HepG2 (cell line): ENCODE measurements around the gene OVAAL. TPM values are rescaled to one million over a fixed set of nuclear protein-coding genes. Genes with fewer than 3 reads are reported as not detected.
A peak's percentile ranks its signal among the peaks of the same experiment; 100 is the strongest.

ENCODE experiments used
- ATAC-seq: fragments of 200-7000 bp; cut with Tn5 transposase; 3 replicates; pipeline ENCODE4 v1.9.1; 2020; ENCODE audit warnings: mild to moderate bottlenecking, moderate library complexity
- BruUV-seq: library from RNA; stranded (reverse); fragments of 400-500 nt; replicated peaks from 2 replicates; lab custom pipeline; 2021; lab: Mats Ljungman, UMichigan
- CTCF ChIA-PET: fragments of 300-600 bp; formaldehyde crosslinking; extraction: SDS; loops from one replicate; lab custom pipeline; 2021; ENCODE audit warnings: low total read pairs, inconsistent platforms, low intra/inter-chr PET ratio; lab: Yijun Ruan, JAX
- POLR2A ChIA-PET: fragments of 350-600 bp; sonication (Branson Sonifier 250); formaldehyde crosslinking; loops from one replicate; lab custom pipeline; 2020; ENCODE audit warnings: antibody characterized with exemption, inconsistent platforms; lab: Yijun Ruan, JAX
- DNase-seq: peaks from one replicate; pipeline ENCODE4 v3.0.0-alpha.2; 2015; ENCODE audit warnings: low spot score
- FAIRE-seq: peaks from 3 replicates; lab custom pipeline; 2011; peaks lifted over from hg19 to GRCh38; lab: Jason Lieb, UNC
- H2AFZ ChIP-seq: one replicate; pipeline ENCODE4 v1.6.1; 2011; ENCODE audit warnings: low read length, inconsistent platforms
- H3K27ac ChIP-seq: fragments of 300-600 bp; 3 replicates; pipeline ENCODE4 v1.8.0; 2011; ENCODE audit warnings: mixed run types, mild to moderate bottlenecking, mixed read lengths, low read length, inconsistent platforms; ENCODE audit not compliant: insufficient read depth; ENCODE audit errors: extremely low read length
- H3K27me3 ChIP-seq, 2 experiments: fragments of 200-600 bp in 1 of 2; 2 replicates in 1 of 2; 3 replicates in 1 of 2; pipeline versions ENCODE4 v1.6.0 to v1.8.0; 2011; ENCODE audit warnings: low read length in 2 of 2, mild to moderate bottlenecking in 2 of 2, moderate library complexity in 2 of 2, inconsistent platforms in 1 of 2; ENCODE audit not compliant: insufficient read depth in 2 of 2, control insufficient read depth in 1 of 2
- H3K36me3 ChIP-seq, 2 experiments: fragments of 200-600 bp in 1 of 2; replicated peaks in 1 of 2; 2 replicates in 1 of 2; 3 replicates in 1 of 2; pipeline versions ENCODE4 v1.5.1 to v1.8.0; 2011; ENCODE audit warnings: low read length in 2 of 2, inconsistent platforms in 1 of 2; ENCODE audit not compliant: insufficient read depth in 2 of 2, control insufficient read depth in 1 of 2
- H3K4me1 ChIP-seq: 2 replicates; pipeline ENCODE4 v1.5.1; 2012; ENCODE audit warnings: low read length, inconsistent platforms; ENCODE audit not compliant: insufficient read depth
- H3K4me2 ChIP-seq: 2 replicates; pipeline ENCODE4 v1.6.0; 2011; ENCODE audit warnings: low read depth, low read length, inconsistent platforms
- H3K4me3 ChIP-seq, 3 experiments: fragments of 200-600 bp in 1 of 3; sonication (generic), shearing (Covaris generic) in 1 of 3; replicated peaks in 1 of 3; 2 replicates each; pipeline ENCODE4 v1.5.1; 2011 to 2016; ENCODE audit warnings: low read length in 3 of 3, inconsistent platforms in 2 of 3, low read depth in 2 of 3, mild to moderate bottlenecking in 2 of 3, control low read depth in 1 of 3, mixed read lengths in 1 of 3; ENCODE audit not compliant: insufficient read depth in 1 of 3
- H3K79me2 ChIP-seq: one replicate; pipeline ENCODE4 v1.6.1; 2011; ENCODE audit warnings: low read length, inconsistent platforms; ENCODE audit not compliant: insufficient read depth
- H3K9ac ChIP-seq: 2 replicates; pipeline ENCODE4 v1.6.0; 2011; ENCODE audit warnings: mild to moderate bottlenecking, low read depth, low read length, inconsistent platforms; ENCODE audit not compliant: insufficient read depth
- H3K9me3 ChIP-seq: 2 replicates; pipeline ENCODE4 v1.5.1; 2012; ENCODE audit warnings: mild to moderate bottlenecking, low read length
- H4K20me1 ChIP-seq: 2 replicates; pipeline ENCODE4 v1.6.0; 2011; ENCODE audit warnings: inconsistent platforms, mild to moderate bottlenecking, low read length, moderate library complexity; ENCODE audit not compliant: insufficient read depth
- ARHGAP35 ChIP-seq: sonication (generic); formaldehyde crosslinking; IDR thresholded peaks from 2 replicates; pipeline ENCODE4 v1.9.0; 2022; ENCODE audit warnings: mild to moderate bottlenecking, inconsistent platforms, moderate library complexity, missing genetic modification reagents, borderline replicate concordance
- ARID5B ChIP-seq: IDR thresholded peaks from 2 replicates; pipeline ENCODE4 v1.4.0; 2020; ENCODE audit warnings: mild to moderate bottlenecking, missing genetic modification reagents
- DDIT3 ChIP-seq: sonication (generic); formaldehyde crosslinking; IDR thresholded peaks from 2 replicates; pipeline ENCODE4 v1.4.0; 2020; ENCODE audit warnings: mild to moderate bottlenecking, missing genetic modification reagents
- HDAC1 ChIP-seq: sonication (generic); formaldehyde crosslinking; IDR thresholded peaks from 2 replicates; pipeline ENCODE4 v1.5.1; 2020; ENCODE audit warnings: mild to moderate bottlenecking, missing genetic modification reagents
- HNF4A ChIP-seq: sonication (generic); formaldehyde crosslinking; IDR thresholded peaks from 2 replicates; pipeline ENCODE4 v1.4.0; 2020; ENCODE audit warnings: missing genetic modification reagents
- MAFK ChIP-seq, 2 experiments: IDR thresholded peaks in 1 of 2; conservative IDR thresholded peaks in 1 of 2; 2 replicates each; pipeline ENCODE4 v1.6.1; 2011; ENCODE audit warnings: improper control_type of control experiment in 2 of 2, low read length in 2 of 2
- MBNL3 ChIP-seq: fragments of 250-450 bp; sonication (Bioruptor Pico); conservative IDR thresholded peaks from 2 replicates; pipeline ENCODE4 v1.8.0; 2022; ENCODE audit warnings: mild to moderate bottlenecking, inconsistent platforms
- SALL1 ChIP-seq: sonication (generic); formaldehyde crosslinking; IDR thresholded peaks from 2 replicates; pipeline ENCODE4 v1.8.0; 2022; ENCODE audit warnings: mild to moderate bottlenecking, missing genetic modification reagents
- SCMH1 ChIP-seq: sonication (generic); formaldehyde crosslinking; IDR thresholded peaks from 2 replicates; pipeline ENCODE4 v1.9.0; 2021; ENCODE audit warnings: missing genetic modification reagents, mild to moderate bottlenecking, borderline replicate concordance
- SMC3 ChIP-seq: IDR thresholded peaks from 2 replicates; pipeline ENCODE4 v1.6.1; 2011; ENCODE audit warnings: low read length, improper control_type of control experiment
- SOX13 ChIP-seq, 3 experiments: fragments of 450-650 bp in 1 of 3; sonication (generic) in 1 of 3; formaldehyde crosslinking in 1 of 3; IDR thresholded peaks in 2 of 3; conservative IDR thresholded peaks in 1 of 3; 2 replicates each; pipeline versions ENCODE4 v1.5.0 to v1.6.1; 2016 to 2020; ENCODE audit warnings: antibody characterized with exemption in 1 of 3, mild to moderate bottlenecking in 1 of 3, missing compliant biosample characterization in 1 of 3, missing genetic modification reagents in 1 of 3, moderate library complexity in 1 of 3
- ZFP91 ChIP-seq: sonication (generic); formaldehyde crosslinking; IDR thresholded peaks from 2 replicates; pipeline ENCODE4 v1.9.0; 2022; ENCODE audit warnings: missing genetic modification reagents, mild to moderate bottlenecking, borderline replicate concordance
- ZMYM3 ChIP-seq: sonication (generic); formaldehyde crosslinking; IDR thresholded peaks from 2 replicates; pipeline ENCODE4 v1.5.1; 2020; ENCODE audit warnings: mild to moderate bottlenecking, missing genetic modification reagents
- ZSCAN21 ChIP-seq: sonication (generic); formaldehyde crosslinking; IDR thresholded peaks from 2 replicates; pipeline ENCODE4 v1.8.0; 2022; ENCODE audit warnings: mild to moderate bottlenecking, missing genetic modification reagents, moderate library complexity, borderline replicate concordance
- WGBS: methylation state at CpG from one replicate; pipeline ENCODE4 v1.1.6; 2017; ENCODE audit warnings: low lambda C conversion rate; 5-methylcytosine and 5-hydroxymethylcytosine counted together
- in situ Hi-C: cut with HindIII; loops from 2 replicates; pipeline ENCODE4 v1.10.0; 2017; ENCODE audit warnings: low pct_unique_long_range_greater_than_20kb; ENCODE audit not compliant: extremely low pct_ligation_motif_present
- intact Hi-C: fragments of 100-400 bp; cut with micrococcal nuclease; formaldehyde crosslinking; loops from one replicate; pipeline ENCODE4 v1.10.0; 2022; ENCODE audit not compliant: unreplicated experiment
- polyA plus RNA-seq, 8 experiments: library from polyadenylated mRNA; depleted of rRNA in 3 of 8; stranded (reverse) in 7 of 8; unstranded in 1 of 8; fragments of >200 nt; fragmentation: Illumina TruSeq in 4 of 8; extraction: Trizol in 4 of 8; gene quantifications; 2 replicates each; pipeline versions ENCODE4 v1.2.1 to v1.2.3, GENCODE V29; 2011 to 2016; ENCODE audit warnings: low read depth in 4 of 8, missing spikeins in 1 of 8, mixed read lengths in 1 of 8; ENCODE audit not compliant: insufficient read depth in 1 of 8
- total RNA-seq, 5 experiments: library from RNA; depleted of rRNA; stranded (reverse); fragments of >200 nt; fragmentation: Illumina TruSeq; extraction: Trizol; gene quantifications; 2 replicates each; pipeline ENCODE4 v1.2.3, GENCODE V29; 2016; ENCODE audit warnings: low read depth in 1 of 5

The OVAAL gene
- total and polyA plus RNA-seq, 2 of the 13 experiments (the other 11 are each of a cell fraction or from before 2014, with no cell fraction given), result 0.04 TPM; not detected in 1

GRCh38 chr1:180584869-180585268 lies 26.1 kb downstream of the OVAAL start:
- FAIRE-seq, result no peak
- Histone ChIP-seq H3K27ac (no peak overlapping the region), H3K4me1 (peaks cover 37% of the 10 kb centered on the region), H2AFZ (no peak overlapping the region), H3K9me3 (no peaks in the 10 kb centered on the region), H3K79me2 (no peaks in the 10 kb centered on the region), H3K36me3 (no peaks in the 10 kb centered on the region), H4K20me1 (no peaks in the 10 kb centered on the region), H3K4me3 (no peak overlapping the region; a peak in 1 of 6 replicates), H3K4me2 (peak overlapping the region; percentile 43), H3K9ac (no peak overlapping the region), H3K27me3 (no peaks in the 10 kb centered on the region)
- in situ Hi-C loops (no loop called here), intact Hi-C loops (loop anchor here (5.0 kb wide), 1 partner anchor 47 kb away; the partner anchor contains the start of gene XPR1)
- ChIA-PET CTCF (no interaction called here), POLR2A (interaction anchor here (1.1 to 2.7 kb wide), 3 partner anchors 47 to 63 kb away, joined by 3 to 11 read pairs (median 8); partner anchors contain the start of gene XPR1)
- peak; percentile 66 for DNase-seq
- WGBS, result 32% methylated on average over 8 of the region's 8 CpGs
- ATAC-seq, result peak; percentile 58
- no TSS peak for BruUV-seq
- 0 out of 2 replicates have a peak, but pooled peaks have one; percentile 19 for TF ChIP-seq ARID5B
- no peak for TF ChIP-seq SOX13 (IDR thresholded peaks at IDR 0.05)
- peak in 1 of 2 experiments; percentile 35; a peak in 1 of 4 replicates for TF ChIP-seq SOX13 (CRISPR knock-in tag; conservative IDR thresholded peaks at IDR 0.05 in 1 of 2, IDR thresholded peaks at IDR 0.05 in 1 of 2)
- no peak for TF ChIP-seq DDIT3 (CRISPR knock-in tag)
- TF ChIP-seq HNF4A (CRISPR knock-in tag), result peak; percentile 80
- no peak for TF ChIP-seq SCMH1
- TF ChIP-seq MAFK (conservative IDR thresholded peaks at IDR 0.05 in 1 of 2, IDR thresholded peaks at IDR 0.05 in 1 of 2; ENCODE audit: low read length in 2 of 2), result 0 out of 4 replicates have a peak, but pooled peaks of 1 of the 2 experiments have one; percentile 8
- TF ChIP-seq SMC3, result no peak
- TF ChIP-seq ARHGAP35 (CRISPR knock-in tag), result no peak
- no peak for TF ChIP-seq ZFP91 (CRISPR knock-in tag)
- no peak for TF ChIP-seq ZSCAN21
- TF ChIP-seq SALL1 (CRISPR knock-in tag), result peak; percentile 42; the same call in 1 of the 2 replicates
- TF ChIP-seq HDAC1 (CRISPR knock-in tag), result 0 out of 2 replicates have a peak, but pooled peaks have one; percentile 11
- TF ChIP-seq ZMYM3 (CRISPR knock-in tag), result 0 out of 2 replicates have a peak, but pooled peaks have one; percentile 26
- TF ChIP-seq MBNL3 (CRISPR knock-in tag), result no peak
